ENCODE data around the gene RABGAP1L.

DNA sequence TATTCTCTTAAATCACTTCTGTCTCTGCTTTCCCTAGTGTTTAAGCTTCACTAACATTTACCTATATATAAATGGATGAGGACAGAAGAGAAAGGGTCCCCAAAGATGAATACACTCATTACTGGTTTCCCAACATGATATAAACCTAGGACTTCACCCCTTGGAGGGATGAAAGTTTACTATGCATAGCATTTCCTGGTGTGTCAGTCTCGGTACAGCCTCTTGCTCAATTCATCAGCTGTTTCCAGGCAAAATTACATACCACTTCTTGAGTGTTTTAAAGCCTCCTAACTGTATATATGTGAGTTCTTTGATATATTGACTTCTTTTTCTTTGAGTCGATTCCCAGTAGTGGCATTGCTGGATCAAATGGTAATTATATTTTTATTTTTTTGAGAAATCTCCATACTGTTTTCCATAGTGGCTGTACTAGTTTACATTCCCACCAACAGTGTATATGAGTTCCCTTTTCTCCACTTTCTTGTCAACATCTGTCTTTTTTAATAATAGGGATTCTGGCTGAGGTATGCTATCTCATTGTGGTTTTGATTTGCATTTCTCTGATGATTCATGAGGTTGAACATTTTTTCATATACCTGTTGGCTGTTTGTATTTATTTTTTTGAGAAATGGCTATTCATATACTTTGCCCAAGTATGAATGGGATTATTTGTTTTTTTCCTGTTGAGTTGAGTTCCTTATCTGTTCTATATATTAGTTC, 581.1 kb downstream of the RABGAP1L start:
- TF ChIP-seq POLR2A (IDR thresholded peaks at IDR 0.05; ENCODE audit: low read length) = no peak
- no peak for TF ChIP-seq GATA1 (IDR thresholded peaks at IDR 0.05; ENCODE audit: low read depth, low read length)

Data from erythroblast (primary cell).